Dendritic cell treated with granulocyte-macrophage colony-stimulating factor and Interleukin-4, amounts not matched to agents 40 ng/mL and 50 ng/mL, for 4 days (primary cell): ENCODE data around the gene CHN1.

Source experiments
- H3K27ac Mint-ChIP-seq: one replicate; pipeline ENCODE4 v1.8.0; 2022; ENCODE audit warnings: mild to moderate bottlenecking, mixed read lengths
- H3K27me3 Mint-ChIP-seq: one replicate; pipeline ENCODE4 v1.8.0; 2022; ENCODE audit warnings: mild to moderate bottlenecking, mixed read lengths
- H3K36me3 Mint-ChIP-seq: one replicate; pipeline ENCODE4 v1.8.0; 2022; ENCODE audit warnings: low read depth, mixed read lengths
- H3K4me1 Mint-ChIP-seq: one replicate; pipeline ENCODE4 v1.8.0; 2022; ENCODE audit warnings: low read depth, mixed read lengths
- H3K4me3 Mint-ChIP-seq: one replicate; pipeline ENCODE4 v1.8.0; 2022; ENCODE audit warnings: mild to moderate bottlenecking, moderate library complexity, mixed read lengths
- H3K9me3 Mint-ChIP-seq: one replicate; pipeline ENCODE4 v1.8.0; 2022; ENCODE audit warnings: mixed read lengths
- intact Hi-C: fragments of 100-400 bp; cut with micrococcal nuclease; formaldehyde crosslinking; loops from one replicate; pipeline ENCODE4 v1.15.0; 2022

The CHN1 gene

GRCh38 chr2:174841936-174842335 lies 163.2 kb downstream of the CHN1 start:
- intact Hi-C loops = no loop called here
- Mint-ChIP-seq H3K27me3 (no peaks in the 10 kb centered on the region), H3K9me3 (no peaks in the 10 kb centered on the region), H3K36me3 (no peaks in the 10 kb centered on the region), H3K4me1 (no peaks in the 10 kb centered on the region), H3K27ac (no peak overlapping the region), H3K4me3 (no peak overlapping the region)

GRCh38 chr2:174841350-174841749 lies 163.8 kb downstream of the CHN1 start:
- Mint-ChIP-seq H3K4me1 (no peaks in the 10 kb centered on the region), H3K27me3 (no peaks in the 10 kb centered on the region), H3K9me3 (no peaks in the 10 kb centered on the region), H3K27ac (no peak overlapping the region), H3K4me3 (no peak overlapping the region), H3K36me3 (no peaks in the 10 kb centered on the region)
- intact Hi-C loops = no loop called here

- Mint-ChIP-seq H3K4me1 (no peaks in the 10 kb centered on the region), H3K27ac (no peak overlapping the region), H3K4me3 (no peak overlapping the region), H3K27me3 (peaks cover 4% of the 10 kb centered on the region), H3K36me3 (no peaks in the 10 kb centered on the region), H3K9me3 (no peaks in the 10 kb centered on the region)
- intact Hi-C loops = no loop called here
Measured at GRCh38 chr2:174840436-174840835, 164.7 kb downstream of the CHN1 start.

- Mint-ChIP-seq H3K4me3 (no peak overlapping the region), H3K9me3 (no peaks in the 10 kb centered on the region), H3K27ac (no peak overlapping the region), H3K36me3 (no peaks in the 10 kb centered on the region), H3K27me3 (peaks cover 6% of the 10 kb centered on the region), H3K4me1 (no peaks in the 10 kb centered on the region)
- intact Hi-C loops = no loop called here
Measured at GRCh38 chr2:174839662-174840061, 165.5 kb downstream of the CHN1 start.

GRCh38 chr2:174836995-174837390 lies 168.2 kb downstream of the CHN1 start:
- Mint-ChIP-seq H3K4me3 (no peak overlapping the region), H3K27me3 (peaks cover 6% of the 10 kb centered on the region), H3K4me1 (no peaks in the 10 kb centered on the region), H3K36me3 (no peaks in the 10 kb centered on the region), H3K27ac (no peak overlapping the region), H3K9me3 (peaks cover 10% of the 10 kb centered on the region)
- intact Hi-C loops = no loop called here

GRCh38 chr2:174836377-174836994 lies 168.7 kb downstream of the CHN1 start:
- no peak overlapping the region for H3K4me3 Mint-ChIP-seq
- peaks cover 10% of the 10 kb centered on the region for H3K9me3 Mint-ChIP-seq
- no peaks in the 10 kb centered on the region for H3K4me1 Mint-ChIP-seq
- peaks cover 6% of the 10 kb centered on the region for H3K27me3 Mint-ChIP-seq
- H3K27ac Mint-ChIP-seq = no peak overlapping the region
- H3K36me3 Mint-ChIP-seq = no peaks in the 10 kb centered on the region
- intact Hi-C loops = no loop called here

- H3K36me3 Mint-ChIP-seq = no peaks in the 10 kb centered on the region
Measured at GRCh38 chr2:174835797-174836255, 169.4 kb downstream of the CHN1 start.

GRCh38 chr2:174833737-174834136 lies 171.4 kb downstream of the CHN1 start:
- peaks cover 6% of the 10 kb centered on the region for H3K27me3 Mint-ChIP-seq
- no peak overlapping the region for H3K4me3 Mint-ChIP-seq
- H3K36me3 Mint-ChIP-seq = no peaks in the 10 kb centered on the region
- H3K4me1 Mint-ChIP-seq = no peaks in the 10 kb centered on the region
- intact Hi-C loops = no loop called here
- no peak overlapping the region for H3K27ac Mint-ChIP-seq
- H3K9me3 Mint-ChIP-seq = peaks cover 10% of the 10 kb centered on the region

More at GRCh38 chr2:174835797-174836255, 169.4 kb downstream of the CHN1 start:
- no peak overlapping the region for H3K4me3 Mint-ChIP-seq
- H3K4me1 Mint-ChIP-seq = no peaks in the 10 kb centered on the region
- intact Hi-C loops = no loop called here
- no peak overlapping the region for H3K27ac Mint-ChIP-seq
- peaks cover 6% of the 10 kb centered on the region for H3K27me3 Mint-ChIP-seq
- peaks cover 10% of the 10 kb centered on the region for H3K9me3 Mint-ChIP-seq

GRCh38 chr2:174830561-174830960 lies 174.6 kb downstream of the CHN1 start:
- intact Hi-C loops = no loop called here
- Mint-ChIP-seq H3K27ac (no peak overlapping the region), H3K9me3 (peaks cover 10% of the 10 kb centered on the region), H3K36me3 (no peaks in the 10 kb centered on the region), H3K4me3 (no peak overlapping the region), H3K4me1 (no peaks in the 10 kb centered on the region), H3K27me3 (peaks cover 2% of the 10 kb centered on the region)

GRCh38 chr2:174829550-174829949 lies 175.6 kb downstream of the CHN1 start:
- intact Hi-C loops = no loop called here
- no peaks in the 10 kb centered on the region for H3K36me3 Mint-ChIP-seq
- H3K9me3 Mint-ChIP-seq = peaks cover 10% of the 10 kb centered on the region
- H3K27ac Mint-ChIP-seq = no peak overlapping the region
- H3K4me3 Mint-ChIP-seq = no peak overlapping the region
- H3K4me1 Mint-ChIP-seq = no peaks in the 10 kb centered on the region
- no peaks in the 10 kb centered on the region for H3K27me3 Mint-ChIP-seq

- H3K4me3 Mint-ChIP-seq = no peak overlapping the region
- no peaks in the 10 kb centered on the region for H3K9me3 Mint-ChIP-seq
- no peaks in the 10 kb centered on the region for H3K36me3 Mint-ChIP-seq
- no peaks in the 10 kb centered on the region for H3K4me1 Mint-ChIP-seq
- intact Hi-C loops = no loop called here
- no peak overlapping the region for H3K27ac Mint-ChIP-seq
- no peaks in the 10 kb centered on the region for H3K27me3 Mint-ChIP-seq
Measured at GRCh38 chr2:174827371-174828369, 177.5 kb downstream of the CHN1 start.

- H3K27me3 Mint-ChIP-seq = no peaks in the 10 kb centered on the region
- no peaks in the 10 kb centered on the region for H3K9me3 Mint-ChIP-seq
- H3K36me3 Mint-ChIP-seq = no peaks in the 10 kb centered on the region
- H3K4me3 Mint-ChIP-seq = no peak overlapping the region
- no peak overlapping the region for H3K27ac Mint-ChIP-seq
- intact Hi-C loops = no loop called here
- no peaks in the 10 kb centered on the region for H3K4me1 Mint-ChIP-seq
Measured at GRCh38 chr2:174826051-174826450, 179.1 kb downstream of the CHN1 start.

- no peaks in the 10 kb centered on the region for H3K9me3 Mint-ChIP-seq
- no peak overlapping the region for H3K27ac Mint-ChIP-seq
- H3K4me3 Mint-ChIP-seq = no peak overlapping the region
- intact Hi-C loops = no loop called here
- H3K27me3 Mint-ChIP-seq = no peaks in the 10 kb centered on the region
- no peaks in the 10 kb centered on the region for H3K36me3 Mint-ChIP-seq
- no peaks in the 10 kb centered on the region for H3K4me1 Mint-ChIP-seq
Measured at GRCh38 chr2:174824068-174824467, 181.1 kb downstream of the CHN1 start.

GRCh38 chr2:174821628-174822027 lies 183.6 kb downstream of the CHN1 start:
- intact Hi-C loops = no loop called here
- no peak overlapping the region for H3K27ac Mint-ChIP-seq
- H3K36me3 Mint-ChIP-seq = no peaks in the 10 kb centered on the region
- no peaks in the 10 kb centered on the region for H3K27me3 Mint-ChIP-seq
- no peaks in the 10 kb centered on the region for H3K9me3 Mint-ChIP-seq
- no peak overlapping the region for H3K4me3 Mint-ChIP-seq
- no peaks in the 10 kb centered on the region for H3K4me1 Mint-ChIP-seq
